HG03575 (cell line): ENCODE data around the gene GTPBP1.

Source experiments
- ATAC-seq: cut with Tn5 transposase; IDR thresholded peaks from one replicate; pipeline ENCODE4 v1.9.1; 2021; ENCODE audit not compliant: unreplicated experiment, insufficient number of reproducible peaks, low FRiP score; ENCODE audit errors: extremely low read depth

The GTPBP1 gene

DNA sequence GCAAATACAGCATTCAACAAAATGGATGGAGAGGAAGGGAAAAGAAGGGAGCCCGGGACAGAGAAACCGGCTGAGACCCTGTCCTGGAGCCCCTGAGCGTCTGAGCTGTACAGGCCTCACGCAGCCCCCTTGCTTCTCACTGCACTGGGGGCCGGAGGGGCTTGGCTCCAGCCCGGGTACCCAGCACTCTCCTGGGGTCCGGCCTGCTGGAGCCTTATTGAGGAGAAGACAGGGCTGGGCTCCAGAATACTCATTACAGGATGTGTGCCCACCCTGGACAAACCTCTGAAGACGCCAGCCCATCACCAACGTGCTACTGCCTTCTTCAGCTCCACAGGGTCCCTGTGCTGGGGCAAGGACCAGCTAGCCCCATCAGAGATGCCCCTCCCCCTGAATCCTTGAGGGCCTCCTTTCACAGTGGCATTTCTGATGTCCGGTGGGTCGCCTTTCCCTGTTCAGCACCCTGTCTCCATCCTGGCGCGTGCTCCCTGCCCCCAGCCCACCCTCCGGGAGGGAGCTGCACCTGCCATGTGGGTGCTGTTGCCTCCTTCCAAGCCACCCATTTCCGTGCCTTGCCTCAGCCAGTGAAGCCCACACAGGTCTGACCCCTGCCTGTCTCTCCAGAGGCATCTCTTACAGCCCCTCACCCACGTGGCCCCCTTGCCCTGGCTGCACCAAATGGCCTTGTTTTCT is 64.7 kb downstream of the GTPBP1 start:
- no peak for ATAC-seq

DNA sequence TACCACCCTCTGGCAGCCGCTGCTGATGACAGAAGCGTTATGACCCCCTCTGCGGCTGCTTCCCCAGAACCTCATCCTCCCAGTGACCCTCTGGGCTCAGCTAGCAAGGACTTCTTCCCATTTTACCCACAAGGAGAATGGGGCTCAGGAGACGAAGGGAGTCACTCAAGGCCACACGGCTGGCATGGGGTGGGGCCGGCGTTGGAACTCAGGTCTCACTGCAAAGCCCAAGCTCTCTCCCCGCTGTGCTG is 66.8 kb downstream of the GTPBP1 start:
- no peak for ATAC-seq

DNA sequence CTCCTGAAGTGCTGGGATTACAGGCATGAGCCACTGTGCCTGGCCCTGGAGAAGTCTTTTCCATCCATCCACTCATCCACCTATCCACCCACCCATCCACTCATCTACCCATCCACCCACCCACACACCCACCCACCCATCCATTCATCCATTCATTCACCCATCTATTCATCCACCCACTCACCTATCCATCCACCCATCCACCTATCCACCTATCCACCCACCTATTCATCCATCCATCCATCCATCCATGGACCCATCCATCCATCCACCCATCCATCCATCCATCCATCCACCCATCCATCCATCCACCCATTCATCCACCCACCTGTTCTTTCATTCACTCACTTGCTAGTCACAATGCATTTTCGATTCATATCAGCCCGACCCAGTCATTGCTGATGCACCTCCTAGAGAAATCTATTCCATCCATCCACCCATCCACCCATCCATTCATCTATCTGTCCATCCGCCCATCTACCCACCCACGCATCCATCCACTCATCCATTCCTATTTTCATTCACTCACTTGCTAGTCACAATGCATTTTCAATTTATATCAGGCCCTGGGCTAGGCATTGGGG is 67.7 kb downstream of the GTPBP1 start:
- no peak for ATAC-seq

DNA sequence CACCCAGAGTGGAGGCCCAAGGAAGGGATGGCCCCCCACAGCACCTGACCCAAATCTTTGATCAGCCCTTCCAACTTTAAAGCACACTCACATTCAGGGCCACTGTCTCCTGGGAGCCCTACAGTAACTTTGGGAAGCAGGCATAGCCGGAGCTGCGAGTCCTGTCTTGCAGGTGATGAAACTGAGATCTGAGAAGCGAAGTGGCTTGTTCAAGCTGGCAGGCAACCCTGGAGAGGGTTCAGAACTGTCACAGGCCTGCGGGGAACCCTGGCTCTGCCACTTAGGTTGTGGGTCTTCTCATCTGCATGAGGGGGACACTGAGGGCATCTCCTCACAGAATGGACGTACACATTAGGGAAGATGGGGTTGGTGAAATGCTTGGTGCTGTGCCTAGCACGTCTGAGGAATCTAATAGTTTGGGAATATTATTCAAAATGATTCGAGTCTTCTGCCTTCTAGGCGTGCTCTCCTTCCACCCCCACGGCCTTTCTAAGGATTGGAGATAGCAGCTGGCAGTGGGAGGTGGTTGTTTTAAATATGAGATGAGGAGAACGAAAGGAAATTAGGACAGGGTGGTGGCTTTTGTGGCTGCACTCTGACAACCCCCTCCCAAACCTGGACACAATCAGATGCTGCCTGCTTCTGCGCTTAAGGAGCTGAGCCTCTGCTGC is 68.9 kb downstream of the GTPBP1 start:
- ATAC-seq, result no peak

DNA sequence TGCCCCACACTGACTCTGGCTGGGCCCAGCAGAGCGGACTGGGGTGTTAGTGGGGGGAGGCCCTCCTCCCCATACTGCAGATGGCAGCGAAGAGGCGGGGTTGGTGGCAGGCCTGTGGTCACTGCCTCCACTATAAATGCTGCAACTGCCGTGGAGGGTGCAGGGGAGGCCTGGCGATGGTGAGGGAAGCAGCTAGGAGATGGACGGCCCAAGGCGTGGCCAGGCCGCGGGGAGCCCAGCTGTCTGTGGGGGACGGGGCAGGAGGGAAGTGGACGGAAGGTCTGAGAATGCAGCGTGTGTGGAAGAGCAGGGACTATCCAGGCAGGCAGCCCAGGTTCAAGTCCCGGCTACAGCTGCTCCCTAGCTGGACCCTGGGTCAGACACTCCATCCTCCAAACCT is 69.9 kb downstream of the GTPBP1 start:
- ATAC-seq, result no peak

DNA sequence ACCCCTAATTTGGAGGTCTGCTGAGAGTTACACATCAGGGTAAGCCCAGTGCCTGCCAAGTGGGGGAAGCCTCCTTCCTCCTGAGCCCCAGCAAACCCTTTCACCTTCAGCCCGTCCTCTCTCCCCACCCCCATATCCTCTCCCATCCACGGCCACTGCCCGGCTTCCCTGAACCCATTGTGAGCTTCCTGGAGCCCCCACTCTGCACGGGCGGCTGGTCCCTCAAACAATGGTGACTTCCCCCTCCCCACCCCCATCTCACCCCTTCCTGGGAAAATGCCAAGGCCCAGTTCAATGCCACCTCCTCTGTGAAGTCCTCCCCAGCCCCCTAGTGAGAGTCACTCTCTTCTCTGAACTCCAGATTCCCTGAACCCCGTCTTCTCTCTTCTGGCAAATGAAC is 70.3 kb downstream of the GTPBP1 start:
- ATAC-seq, result no peak

DNA sequence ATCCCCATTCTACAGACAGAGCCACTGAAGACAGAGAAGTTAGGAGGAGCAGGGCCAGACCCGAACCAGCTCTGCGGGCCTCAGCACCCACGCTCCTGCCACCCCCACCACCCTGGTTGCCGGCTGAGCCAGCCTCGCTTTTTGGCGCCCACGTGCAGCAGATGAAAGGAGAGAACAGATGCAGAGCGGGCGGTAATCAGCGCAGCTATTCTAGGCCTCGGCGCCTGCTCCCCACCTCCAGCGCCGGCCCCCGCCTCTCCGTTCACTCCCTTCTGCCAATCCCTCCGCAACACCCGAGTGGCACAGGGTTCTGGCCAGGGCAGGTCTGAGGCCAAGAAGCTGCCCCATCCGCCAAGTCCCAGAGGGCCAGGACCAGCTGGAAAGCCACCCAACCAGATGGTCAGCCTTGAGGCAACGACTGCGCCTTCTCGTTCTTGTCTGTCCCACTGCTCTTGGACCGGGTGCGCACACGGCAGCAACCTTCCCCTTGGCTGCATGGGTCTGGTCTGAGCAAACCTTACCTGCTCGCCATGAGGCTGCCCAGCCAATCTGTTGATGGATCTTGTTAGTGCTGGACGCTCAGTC is 71.4 kb downstream of the GTPBP1 start:
- no peak for ATAC-seq

DNA sequence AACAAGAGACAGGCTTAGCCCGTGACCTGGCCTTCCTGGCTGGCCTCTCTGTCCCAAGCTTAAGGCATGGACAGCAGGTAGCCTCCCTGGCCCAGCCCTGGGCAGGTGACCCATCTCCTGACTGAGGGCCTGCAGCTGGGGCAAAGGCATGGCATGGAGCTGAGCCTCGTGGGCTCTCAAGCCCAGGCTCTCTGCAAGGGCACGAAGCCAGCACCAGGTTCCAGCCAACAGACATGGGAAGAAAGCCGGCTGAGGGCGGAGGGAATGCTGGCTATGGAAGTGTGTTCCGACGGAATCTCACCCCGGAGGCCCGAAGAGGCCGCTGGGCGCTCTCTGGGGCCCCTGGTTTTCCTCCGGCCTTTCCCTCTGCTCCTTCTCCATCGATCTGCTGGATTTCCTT is 75.3 kb downstream of the GTPBP1 start:
- no peak for ATAC-seq

DNA sequence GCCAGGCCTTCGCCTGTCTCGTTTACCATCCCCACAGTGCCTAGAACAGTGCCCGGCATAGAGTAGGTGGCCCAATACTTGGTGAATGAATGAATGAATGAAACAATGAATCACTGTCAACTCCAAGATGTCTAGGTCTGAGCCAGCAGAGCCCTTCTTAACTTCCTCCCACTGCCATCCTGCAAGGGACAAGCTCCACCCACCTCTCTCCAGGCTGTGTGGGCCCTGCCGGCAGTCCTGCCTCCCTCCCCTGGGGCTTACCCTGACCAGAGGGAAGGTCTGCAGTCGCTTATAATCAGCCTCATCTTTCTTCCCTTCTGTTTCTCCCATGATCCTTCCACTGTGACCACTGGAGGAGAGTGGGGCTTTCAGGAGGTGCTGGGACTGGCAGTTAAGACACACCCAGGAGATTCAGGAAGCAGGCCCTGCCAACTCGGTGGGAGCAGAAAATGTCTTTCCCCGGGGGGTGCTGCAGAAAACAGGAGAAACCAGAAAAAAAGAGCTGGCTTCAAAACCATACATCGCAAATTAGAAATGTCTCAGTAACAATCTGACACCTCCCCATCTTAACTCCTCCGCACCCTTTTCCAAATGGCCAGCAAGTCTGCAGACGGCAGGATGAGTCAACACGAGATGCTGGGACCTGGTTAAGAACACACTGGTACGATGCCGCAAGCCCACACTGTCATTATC is 76.8 kb downstream of the GTPBP1 start:
- no peak for ATAC-seq
